ENCODE results near the gene CIROP.

Gene CIROP

GRCh38 chr14:23056145-23056955 lies 48.4 kb downstream of the CIROP start:
- Histone ChIP-seq H3K27me3 (ENCODE audit: control insufficient read depth, insufficient read depth, low read length) (peaks cover 3% of the 10 kb centered on the region), H3K36me3 (ENCODE audit: control insufficient read depth, insufficient read depth, low read length) (peaks cover 26% of the 10 kb centered on the region), H3K9ac (ENCODE audit: low read depth, low read length) (no peak overlapping the region), H3K4me1 (ENCODE audit: control insufficient read depth, insufficient read depth, low read length) (peaks cover 7% of the 10 kb centered on the region), H3K9me3 (ENCODE audit: control insufficient read depth, insufficient read depth, low read length) (no peaks in the 10 kb centered on the region), H3K4me3 (ENCODE audit: low read depth, low read length) (peak overlapping the region; percentile 81)

- peaks cover 7% of the 10 kb centered on the region for H3K4me1 ChIP-seq (ENCODE audit: control insufficient read depth, insufficient read depth, low read length)
- H3K36me3 ChIP-seq (ENCODE audit: control insufficient read depth, insufficient read depth, low read length): peaks cover 21% of the 10 kb centered on the region
- H3K9ac ChIP-seq (ENCODE audit: low read depth, low read length): no peak overlapping the region
- H3K4me3 ChIP-seq (ENCODE audit: low read depth, low read length): peak overlapping the region; percentile 81
- peaks cover 3% of the 10 kb centered on the region for H3K27me3 ChIP-seq (ENCODE audit: control insufficient read depth, insufficient read depth, low read length)
- no peaks in the 10 kb centered on the region for H3K9me3 ChIP-seq (ENCODE audit: control insufficient read depth, insufficient read depth, low read length)
Measured at GRCh38 chr14:23055621-23056144, 49.1 kb downstream of the CIROP start.

- no peak overlapping the region for H3K9ac ChIP-seq (ENCODE audit: low read depth, low read length)
- no peaks in the 10 kb centered on the region for H3K9me3 ChIP-seq (ENCODE audit: control insufficient read depth, insufficient read depth, low read length)
- H3K36me3 ChIP-seq (ENCODE audit: control insufficient read depth, insufficient read depth, low read length): peaks cover 16% of the 10 kb centered on the region
- peaks cover 3% of the 10 kb centered on the region for H3K27me3 ChIP-seq (ENCODE audit: control insufficient read depth, insufficient read depth, low read length)
- H3K4me3 ChIP-seq (ENCODE audit: low read depth, low read length): no peak overlapping the region
- peaks cover 7% of the 10 kb centered on the region for H3K4me1 ChIP-seq (ENCODE audit: control insufficient read depth, insufficient read depth, low read length)
Measured at GRCh38 chr14:23055147-23055550, 49.6 kb downstream of the CIROP start.

DNA sequence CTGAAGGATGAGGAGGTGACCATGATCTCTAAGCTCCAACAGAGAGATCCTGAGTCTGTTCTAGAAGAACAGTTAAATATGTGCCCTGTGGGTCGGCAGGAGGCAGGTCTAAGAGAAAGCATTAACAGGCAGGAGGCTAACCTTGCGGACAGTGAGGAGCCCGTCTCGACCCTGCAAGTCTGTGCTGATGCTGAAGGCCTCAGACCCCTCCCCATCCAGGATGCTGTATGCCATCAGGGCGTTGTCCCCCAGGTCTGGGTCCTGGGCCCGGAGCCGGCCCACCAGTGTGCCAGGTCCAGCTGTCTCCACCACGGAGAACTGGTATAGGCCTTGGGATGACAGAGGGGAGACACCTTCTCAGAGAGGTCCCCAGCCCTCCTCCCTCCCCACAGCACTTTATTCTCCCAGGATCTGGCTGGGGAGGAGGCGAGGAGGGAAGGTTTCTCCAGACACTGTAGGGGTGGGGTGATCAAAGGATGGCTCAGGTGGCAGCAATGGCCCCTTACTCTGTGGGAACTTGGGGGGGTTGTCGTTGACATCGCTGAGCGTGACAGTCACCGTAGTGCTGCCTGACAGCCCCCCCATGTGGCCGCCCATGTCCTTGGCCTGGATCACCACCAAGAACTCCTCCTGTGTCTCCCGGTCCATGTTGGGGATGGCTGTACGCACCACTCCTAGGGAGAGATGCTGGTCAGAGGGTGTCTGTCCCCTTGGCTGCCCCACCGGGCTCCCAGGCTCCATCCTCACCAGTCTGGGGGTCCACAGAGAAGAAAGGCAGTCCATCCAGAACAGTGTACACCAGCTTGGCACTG lies 50.6 kb downstream of the CIROP start:
- Histone ChIP-seq H3K27me3 (ENCODE audit: control insufficient read depth, insufficient read depth, low read length) (peaks cover 3% of the 10 kb centered on the region), H3K4me3 (ENCODE audit: low read depth, low read length) (no peak overlapping the region), H3K4me1 (ENCODE audit: control insufficient read depth, insufficient read depth, low read length) (peaks cover 7% of the 10 kb centered on the region), H3K9ac (ENCODE audit: low read depth, low read length) (no peak overlapping the region), H3K36me3 (ENCODE audit: control insufficient read depth, insufficient read depth, low read length) (peaks cover 16% of the 10 kb centered on the region), H3K9me3 (ENCODE audit: control insufficient read depth, insufficient read depth, low read length) (no peaks in the 10 kb centered on the region)

GRCh38 chr14:23053426-23053825 lies 51.4 kb downstream of the CIROP start:
- H3K9ac ChIP-seq (ENCODE audit: low read depth, low read length): no peak overlapping the region
- peaks cover 3% of the 10 kb centered on the region for H3K27me3 ChIP-seq (ENCODE audit: control insufficient read depth, insufficient read depth, low read length)
- no peak overlapping the region for H3K4me3 ChIP-seq (ENCODE audit: low read depth, low read length)
- no peaks in the 10 kb centered on the region for H3K9me3 ChIP-seq (ENCODE audit: control insufficient read depth, insufficient read depth, low read length)
- H3K4me1 ChIP-seq (ENCODE audit: control insufficient read depth, insufficient read depth, low read length): peaks cover 7% of the 10 kb centered on the region
- peaks cover 9% of the 10 kb centered on the region for H3K36me3 ChIP-seq (ENCODE audit: control insufficient read depth, insufficient read depth, low read length)

DNA sequence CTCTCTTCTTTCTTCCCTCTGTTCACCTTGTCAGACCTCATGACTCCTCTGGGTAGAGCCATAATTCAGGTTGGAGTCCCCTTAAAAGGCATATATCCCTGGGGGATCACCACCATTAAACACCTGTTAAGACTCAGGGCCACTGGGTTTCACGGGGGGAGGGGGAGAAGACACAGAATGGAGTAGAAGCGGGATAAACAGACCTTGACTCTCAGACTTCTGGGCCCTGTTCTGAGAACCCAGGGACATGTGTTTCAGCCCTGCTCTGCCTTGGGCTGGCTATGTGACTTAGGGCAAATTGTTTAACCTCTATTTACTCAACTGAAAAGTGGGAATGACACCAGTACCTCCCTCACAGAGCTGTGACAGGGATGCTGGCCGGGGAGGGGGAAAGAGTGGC lies 52.1 kb downstream of the CIROP start:
- Histone ChIP-seq H3K4me3 (ENCODE audit: low read depth, low read length) (no peak overlapping the region), H3K9ac (ENCODE audit: low read depth, low read length) (no peak overlapping the region), H3K4me1 (ENCODE audit: control insufficient read depth, insufficient read depth, low read length) (peaks cover 5% of the 10 kb centered on the region), H3K36me3 (ENCODE audit: control insufficient read depth, insufficient read depth, low read length) (peaks cover 9% of the 10 kb centered on the region), H3K9me3 (ENCODE audit: control insufficient read depth, insufficient read depth, low read length) (no peaks in the 10 kb centered on the region), H3K27me3 (ENCODE audit: control insufficient read depth, insufficient read depth, low read length) (peaks cover 3% of the 10 kb centered on the region)

- peaks cover 5% of the 10 kb centered on the region for H3K4me1 ChIP-seq (ENCODE audit: control insufficient read depth, insufficient read depth, low read length)
- no peak overlapping the region for H3K4me3 ChIP-seq (ENCODE audit: low read depth, low read length)
- H3K27me3 ChIP-seq (ENCODE audit: control insufficient read depth, insufficient read depth, low read length): peaks cover 3% of the 10 kb centered on the region
- no peak overlapping the region for H3K9ac ChIP-seq (ENCODE audit: low read depth, low read length)
- H3K9me3 ChIP-seq (ENCODE audit: control insufficient read depth, insufficient read depth, low read length): no peaks in the 10 kb centered on the region
- H3K36me3 ChIP-seq (ENCODE audit: control insufficient read depth, insufficient read depth, low read length): peaks cover 9% of the 10 kb centered on the region
Measured at GRCh38 chr14:23052182-23052623, 52.6 kb downstream of the CIROP start.

DNA sequence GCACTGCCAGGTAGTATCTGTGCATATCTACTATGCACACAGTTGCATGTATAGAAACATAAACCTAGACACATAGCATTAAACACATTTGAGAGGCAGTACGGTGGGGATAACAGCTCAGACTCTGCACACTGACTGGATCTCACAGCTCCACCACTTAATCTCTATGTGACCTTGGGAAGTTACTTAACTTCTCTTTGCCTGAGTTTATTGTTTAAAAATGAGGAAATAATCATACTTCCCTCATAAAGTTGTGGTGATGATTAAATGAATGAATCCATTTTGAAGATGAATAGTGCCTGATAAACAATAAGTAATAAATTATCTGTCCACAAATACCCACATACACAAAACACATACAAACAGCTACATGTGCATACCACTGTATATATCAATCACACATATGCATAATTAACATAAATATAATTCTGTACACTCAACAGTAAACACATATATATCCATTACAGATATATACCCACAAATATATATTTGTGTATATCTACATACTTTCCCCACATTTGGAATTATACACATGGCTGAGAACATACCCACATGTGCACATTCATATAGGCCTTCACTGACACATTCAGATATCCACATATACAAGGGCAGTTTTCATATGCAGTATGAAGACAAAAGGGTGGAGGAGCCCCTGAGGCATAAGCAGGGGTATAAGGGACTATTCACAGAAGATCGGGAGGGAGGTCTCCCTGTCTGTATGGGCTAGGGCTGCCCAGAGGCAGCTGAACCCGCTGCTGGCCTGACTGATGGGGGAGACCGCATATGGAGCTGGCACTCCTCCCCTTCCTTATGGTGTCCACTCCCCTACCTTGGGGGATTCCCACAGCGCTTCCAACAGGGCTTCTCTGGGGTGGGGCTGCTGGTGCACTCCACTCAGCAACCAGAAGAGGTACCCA lies 53.4 kb downstream of the CIROP start:
- Histone ChIP-seq H3K36me3 (ENCODE audit: control insufficient read depth, insufficient read depth, low read length) (peaks cover 9% of the 10 kb centered on the region), H3K9ac (ENCODE audit: low read depth, low read length) (no peak overlapping the region), H3K27me3 (ENCODE audit: control insufficient read depth, insufficient read depth, low read length) (no peaks in the 10 kb centered on the region), H3K4me3 (ENCODE audit: low read depth, low read length) (no peak overlapping the region), H3K4me1 (ENCODE audit: control insufficient read depth, insufficient read depth, low read length) (peaks cover 5% of the 10 kb centered on the region), H3K9me3 (ENCODE audit: control insufficient read depth, insufficient read depth, low read length) (no peaks in the 10 kb centered on the region)
